Frontal cortex (tissue), 4 donors: ENCODE results near the gene CDH2. TPM values are rescaled to one million over a fixed set of nuclear protein-coding genes. Genes with fewer than 3 reads are reported as not detected.
"Not testable (repeated sequence)": the region's sequence is repeated elsewhere in the genome, so short reads cannot be mapped to it uniquely, and the experiment has no call there.

ENCODE experiments used
- DNase-seq, 2 donors: peaks; one replicate each; pipeline ENCODE4 v3.0.0; 2012; ENCODE audit warnings: low spot score in 2 of 2
- FAIRE-seq: peaks from 2 replicates; lab custom pipeline; 2012; peaks lifted over from hg19 to GRCh38; lab: Jason Lieb, UNC
- total RNA-seq: library from RNA; depleted of rRNA; stranded (reverse); fragments of >200 nt; gene quantifications from one replicate; pipeline ENCODE4 v1.2.3, GENCODE V29; 2014
- donor health status: control.
- donor health status: control.
- donor health status: control.

CDH2 gene
- total RNA-seq, 1 donor from 2014 or later, result 215 TPM

- no peak for FAIRE-seq
- no peak for DNase-seq
Measured at GRCh38 chr18:27956001-27956640, 220.8 kb downstream of the CDH2 start.

DNA sequence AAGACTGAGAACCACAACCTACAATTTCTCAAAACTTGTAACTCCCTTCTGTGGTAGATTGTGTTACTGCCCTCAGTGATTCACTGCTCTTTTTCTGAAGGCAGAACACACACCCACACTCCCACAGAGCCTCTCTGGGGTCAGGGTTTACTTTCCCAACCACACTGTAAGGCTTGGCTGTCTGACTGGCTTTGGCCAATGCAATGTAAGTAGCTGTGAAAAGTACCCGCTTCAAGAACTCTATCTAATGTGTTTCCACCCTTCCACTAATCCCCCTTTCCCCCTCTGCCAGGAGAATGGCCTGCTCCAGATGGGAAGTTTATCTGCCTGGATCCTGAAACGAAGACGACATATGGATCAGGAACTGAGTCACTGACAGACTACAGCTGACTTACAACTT lies 222.7 kb downstream of the CDH2 start:
- no peak for DNase-seq

GRCh38 chr18:27952741-27953140 lies 224.2 kb downstream of the CDH2 start:
- FAIRE-seq (no peak), DNase-seq (no peak)

More for the DNA sequence above, 222.7 kb downstream of the CDH2 start:
- no peak for FAIRE-seq

- DNase-seq (no peak), FAIRE-seq (no peak)
Measured at GRCh38 chr18:27950648-27951228, 226.2 kb downstream of the CDH2 start.

DNA sequence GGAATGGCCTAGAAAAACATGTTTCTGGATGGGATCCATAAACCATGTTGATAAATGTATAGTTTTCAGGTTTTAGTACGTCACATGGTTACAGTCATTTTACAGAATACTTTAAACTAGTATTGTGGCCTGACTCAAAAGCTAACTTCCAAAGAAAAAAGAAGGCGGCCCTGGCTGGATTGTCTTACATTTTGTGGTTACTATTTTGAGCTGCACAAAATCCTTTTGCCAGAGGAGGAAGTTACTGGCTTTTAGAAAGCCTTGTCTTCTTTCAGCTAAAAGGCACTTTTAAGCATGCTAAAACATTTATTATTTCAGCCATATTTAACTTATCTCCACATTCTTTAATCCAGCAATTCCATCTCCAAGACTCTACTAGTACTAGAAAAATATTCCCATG lies 227.9 kb downstream of the CDH2 start:
- DNase-seq (no peak), FAIRE-seq (no peak)

- FAIRE-seq (no peak), DNase-seq (no peak)
Measured at GRCh38 chr18:27942706-27943105, 234.2 kb downstream of the CDH2 start.

DNA sequence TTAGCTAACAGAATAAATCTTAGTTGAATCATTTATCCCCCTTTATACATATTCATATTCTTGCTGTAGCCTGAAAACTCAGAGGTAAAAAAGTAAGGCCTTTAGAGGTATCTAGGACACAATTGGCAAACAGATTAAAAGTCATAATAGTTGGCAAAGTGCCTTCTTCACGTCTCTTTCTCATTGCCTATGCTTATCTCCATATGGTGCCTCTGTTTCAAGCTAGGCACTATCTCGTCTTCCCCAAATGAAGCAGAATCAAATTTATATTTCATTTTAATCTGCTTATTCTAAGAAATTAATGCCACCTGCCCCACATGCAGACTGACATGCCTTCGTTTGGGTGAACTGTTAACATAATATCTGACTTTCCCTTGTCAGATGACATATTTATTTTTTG lies 245.4 kb downstream of the CDH2 start:
- DNase-seq, result no peak

DNA sequence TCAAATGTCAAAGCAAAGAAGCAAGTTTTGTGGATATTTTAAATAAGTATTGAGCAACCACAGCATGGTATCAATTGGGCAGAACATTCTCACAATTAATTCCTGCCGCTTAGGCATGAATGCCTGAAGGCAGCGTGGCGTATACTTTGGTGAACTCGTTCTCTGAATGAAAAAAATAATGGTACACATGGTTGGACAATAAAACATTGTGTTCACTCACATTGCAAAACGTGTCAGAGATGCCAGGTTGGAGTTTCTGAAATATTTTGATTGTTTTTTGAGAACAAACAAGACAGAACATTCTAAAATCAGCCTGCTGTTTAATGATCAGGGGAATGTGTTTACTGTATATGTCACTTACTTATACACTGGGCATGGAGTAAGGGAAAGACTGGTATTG lies 254.2 kb downstream of the CDH2 start:
- FAIRE-seq, result no peak
- DNase-seq, result no peak

More for the DNA sequence above, 245.4 kb downstream of the CDH2 start:
- FAIRE-seq, result no peak

- DNase-seq, result no peak
- FAIRE-seq, result no peak
Measured at GRCh38 chr18:27921904-27922751, 254.8 kb downstream of the CDH2 start.

GRCh38 chr18:27921392-27921791 lies 255.5 kb downstream of the CDH2 start:
- FAIRE-seq (no peak), DNase-seq (no peak)

- FAIRE-seq (no peak), DNase-seq (no peak)
Measured at GRCh38 chr18:27920836-27921235, 256.1 kb downstream of the CDH2 start.

DNA sequence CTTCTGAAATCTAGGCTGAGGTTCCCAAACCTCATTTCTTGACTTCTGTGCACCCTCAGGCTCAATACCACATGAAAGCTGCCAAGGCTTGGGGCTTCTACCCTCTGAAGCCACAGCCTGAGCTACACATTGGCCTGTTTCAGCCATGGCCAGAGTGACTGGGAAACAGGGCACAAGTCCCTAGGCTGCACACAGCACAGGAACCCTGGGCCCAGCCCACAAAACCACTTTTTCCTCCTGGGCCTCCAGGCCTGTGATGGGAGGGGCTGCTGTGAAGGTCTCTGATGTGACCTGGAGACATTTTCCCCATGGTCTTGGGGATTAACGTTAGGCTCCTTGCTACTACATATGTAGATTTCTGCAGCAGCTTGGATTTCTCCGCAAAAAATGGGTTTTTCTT lies 270.7 kb downstream of the CDH2 start:
- not testable (repeated sequence) for DNase-seq, FAIRE-seq

- FAIRE-seq (no peak), DNase-seq (no peak)
Measured at GRCh38 chr18:27903906-27904305, 273.0 kb downstream of the CDH2 start.

- FAIRE-seq, result no peak
Measured at GRCh38 chr18:27901424-27902226, 275.3 kb downstream of the CDH2 start.

More at GRCh38 chr18:27901424-27902226, 275.3 kb downstream of the CDH2 start:
- DNase-seq, result no peak
